Neural cell (in vitro differentiated cells): Measurements from ENCODE around the gene PEF1. TPM values are rescaled to one million over a fixed set of nuclear protein-coding genes. Genes with fewer than 3 reads are reported as not detected.

ENCODE experiments used
- H2AFZ ChIP-seq: fragments of 200-600, 300-800 bp; sonication (generic), shearing (Covaris generic); 2 replicates; pipeline ENCODE4 v1.6.0; 2014; ENCODE audit warnings: low read depth, mild to moderate bottlenecking, antibody characterized with exemption, low read length, moderate library complexity
- H3F3A ChIP-seq: fragments of 200-600 bp; shearing (Covaris generic); 2 replicates; pipeline ENCODE4 v1.6.1; 2016; ENCODE audit warnings: mild to moderate bottlenecking, moderate library complexity, mixed read lengths, antibody characterized with exemption, low read length; ENCODE audit not compliant: insufficient read depth, poor library complexity, severe bottlenecking
- H3K27ac ChIP-seq: fragments of 200-600, 300-800 bp; sonication (generic), shearing (Covaris generic); 2 replicates; pipeline ENCODE4 v1.5.1; 2014; ENCODE audit warnings: mild to moderate bottlenecking, low read length, moderate library complexity
- H3K27me3 ChIP-seq: fragments of 300-800, 200-600 bp; sonication (generic), shearing (Covaris generic); 2 replicates; pipeline ENCODE4 v1.6.0; 2014; ENCODE audit warnings: mild to moderate bottlenecking, low read depth, low read length, moderate library complexity; ENCODE audit not compliant: insufficient read depth
- H3K36me3 ChIP-seq: fragments of 300-800, 200-600 bp; sonication (generic), shearing (Covaris generic); 2 replicates; pipeline ENCODE4 v1.5.1; 2014; ENCODE audit warnings: mild to moderate bottlenecking, antibody characterized with exemption, low read length, moderate library complexity; ENCODE audit not compliant: insufficient read depth
- H3K4me2 ChIP-seq: fragments of 300-800, 200-600 bp; sonication (generic), shearing (Covaris generic); 2 replicates; pipeline ENCODE4 v1.6.0; 2014; ENCODE audit warnings: mild to moderate bottlenecking, low read length
- H3K4me3 ChIP-seq: fragments of 300-800, 200-600 bp; sonication (generic), shearing (Covaris generic); 2 replicates; pipeline ENCODE4 v1.5.1; 2014; ENCODE audit warnings: mild to moderate bottlenecking, low read length, moderate library complexity
- H3K79me2 ChIP-seq: fragments of 200-600 bp; shearing (Covaris generic); replicated peaks from 2 replicates; pipeline ENCODE4 v1.6.0; 2014; ENCODE audit warnings: mild to moderate bottlenecking, low read length, moderate library complexity; ENCODE audit not compliant: insufficient read depth
- H3K9ac ChIP-seq: fragments of 300-800, 200-600 bp; sonication (generic), shearing (Covaris generic); 2 replicates; pipeline ENCODE4 v1.6.1; 2016; ENCODE audit warnings: mild to moderate bottlenecking, low read length, mixed read lengths
- H3K9me2 ChIP-seq: fragments of 200-600 bp; shearing (Covaris generic); 2 replicates; pipeline ENCODE4 v1.6.1; 2016; ENCODE audit warnings: mild to moderate bottlenecking, low read length, mixed read lengths; ENCODE audit not compliant: insufficient read depth
- H3K9me3 ChIP-seq: fragments of 200-600, 300-800 bp; sonication (generic), shearing (Covaris generic); 2 replicates; pipeline ENCODE4 v1.6.1; 2016; ENCODE audit warnings: mild to moderate bottlenecking, mixed run types, low read length, moderate library complexity, mixed read lengths
- H4K20me1 ChIP-seq: fragments of 200-600 bp; shearing (Covaris generic); 2 replicates; pipeline ENCODE4 v1.6.1; 2016; ENCODE audit warnings: mild to moderate bottlenecking, mixed run types; ENCODE audit not compliant: insufficient read depth
- EP300 ChIP-seq: fragments of 450-650 bp; conservative IDR thresholded peaks from 2 replicates; pipeline ENCODE4 v1.6.1; 2014; ENCODE audit warnings: antibody characterized with exemption, mild to moderate bottlenecking, moderate library complexity; ENCODE audit not compliant: poor library complexity, severe bottlenecking
- EZH2 ChIP-seq: fragments of 200-600, 300-800 bp; shearing (Covaris generic), sonication (generic); IDR thresholded peaks from 2 replicates; pipeline ENCODE4 v1.6.1; 2014; ENCODE audit warnings: antibody characterized with exemption, low read length, borderline replicate concordance, mild to moderate bottlenecking; ENCODE audit not compliant: insufficient read depth, poor library complexity, severe bottlenecking
- MXI1 ChIP-seq: fragments of 450-650 bp; conservative IDR thresholded peaks from 2 replicates; pipeline ENCODE4 v1.6.1; 2014; ENCODE audit warnings: antibody characterized with exemption, mild to moderate bottlenecking; ENCODE audit not compliant: poor library complexity, severe bottlenecking
- POLR2AphosphoS5 ChIP-seq: IDR thresholded peaks from 2 replicates; pipeline ENCODE4 v1.6.1; 2012
- RAD21 ChIP-seq: fragments of 450-650 bp; conservative IDR thresholded peaks from 2 replicates; pipeline ENCODE4 v1.6.1; 2014; ENCODE audit warnings: antibody characterized with exemption, mild to moderate bottlenecking, moderate library complexity
- SMC3 ChIP-seq: fragments of 450-650 bp; conservative IDR thresholded peaks from 2 replicates; pipeline ENCODE4 v1.6.1; 2014; ENCODE audit warnings: antibody characterized with exemption, mild to moderate bottlenecking, moderate library complexity; ENCODE audit not compliant: poor library complexity
- TAF1 ChIP-seq: IDR thresholded peaks from 2 replicates; pipeline ENCODE4 v1.6.1; 2012; ENCODE audit warnings: low read depth
- polyA plus RNA-seq: library from polyadenylated mRNA; depleted of rRNA; stranded (reverse); fragments of >200 nt; gene quantifications from 2 replicates; pipeline ENCODE4 v1.2.3, GENCODE V29; 2014
- TF ChIP-seq, protein P1 (sequence below): IDR thresholded peaks from 2 replicates; pipeline ENCODE4 v1.6.1; 2012; ENCODE audit warnings: borderline replicate concordance
- TF ChIP-seq, protein P2 (sequence below): fragments of 450-650 bp; IDR thresholded peaks from 2 replicates; pipeline ENCODE4 v1.5.1; 2014; ENCODE audit warnings: antibody characterized with exemption, mild to moderate bottlenecking, moderate library complexity; ENCODE audit not compliant: poor library complexity, severe bottlenecking

The PEF1 gene
- polyA plus RNA-seq, 1 donor from 2014 or later: 48.2 TPM

DNA sequence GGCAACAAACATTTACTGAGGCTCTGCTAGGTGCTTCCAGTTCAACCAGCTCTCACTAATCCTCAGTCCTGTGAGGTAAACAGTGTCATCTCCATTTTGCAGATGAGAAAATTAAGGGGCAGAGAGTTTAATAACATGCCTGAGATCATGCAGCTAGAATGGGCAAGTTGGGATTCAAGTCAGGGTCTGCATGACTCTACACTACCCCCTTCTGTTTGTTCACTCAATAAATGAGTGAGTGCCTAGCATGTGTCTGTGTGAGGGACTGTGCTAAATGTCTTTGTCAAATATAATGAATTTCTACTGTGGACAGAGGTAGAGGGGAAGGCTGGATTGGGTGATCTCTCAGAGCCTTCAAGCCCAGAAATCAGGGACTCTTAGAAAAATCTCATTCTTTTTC lies 4.5 kb downstream of the PEF1 start:
- peaks cover 36% of the 10 kb centered on the region for H3K79me2 ChIP-seq
- no peaks in the 10 kb centered on the region for H3K9me3 ChIP-seq
- H3K36me3 ChIP-seq: no peaks in the 10 kb centered on the region
- no peak overlapping the region for H2AFZ ChIP-seq
- no peak overlapping the region for H3K4me3 ChIP-seq
- no peak for TF ChIP-seq EZH2
- TF ChIP-seq, protein P1, sequence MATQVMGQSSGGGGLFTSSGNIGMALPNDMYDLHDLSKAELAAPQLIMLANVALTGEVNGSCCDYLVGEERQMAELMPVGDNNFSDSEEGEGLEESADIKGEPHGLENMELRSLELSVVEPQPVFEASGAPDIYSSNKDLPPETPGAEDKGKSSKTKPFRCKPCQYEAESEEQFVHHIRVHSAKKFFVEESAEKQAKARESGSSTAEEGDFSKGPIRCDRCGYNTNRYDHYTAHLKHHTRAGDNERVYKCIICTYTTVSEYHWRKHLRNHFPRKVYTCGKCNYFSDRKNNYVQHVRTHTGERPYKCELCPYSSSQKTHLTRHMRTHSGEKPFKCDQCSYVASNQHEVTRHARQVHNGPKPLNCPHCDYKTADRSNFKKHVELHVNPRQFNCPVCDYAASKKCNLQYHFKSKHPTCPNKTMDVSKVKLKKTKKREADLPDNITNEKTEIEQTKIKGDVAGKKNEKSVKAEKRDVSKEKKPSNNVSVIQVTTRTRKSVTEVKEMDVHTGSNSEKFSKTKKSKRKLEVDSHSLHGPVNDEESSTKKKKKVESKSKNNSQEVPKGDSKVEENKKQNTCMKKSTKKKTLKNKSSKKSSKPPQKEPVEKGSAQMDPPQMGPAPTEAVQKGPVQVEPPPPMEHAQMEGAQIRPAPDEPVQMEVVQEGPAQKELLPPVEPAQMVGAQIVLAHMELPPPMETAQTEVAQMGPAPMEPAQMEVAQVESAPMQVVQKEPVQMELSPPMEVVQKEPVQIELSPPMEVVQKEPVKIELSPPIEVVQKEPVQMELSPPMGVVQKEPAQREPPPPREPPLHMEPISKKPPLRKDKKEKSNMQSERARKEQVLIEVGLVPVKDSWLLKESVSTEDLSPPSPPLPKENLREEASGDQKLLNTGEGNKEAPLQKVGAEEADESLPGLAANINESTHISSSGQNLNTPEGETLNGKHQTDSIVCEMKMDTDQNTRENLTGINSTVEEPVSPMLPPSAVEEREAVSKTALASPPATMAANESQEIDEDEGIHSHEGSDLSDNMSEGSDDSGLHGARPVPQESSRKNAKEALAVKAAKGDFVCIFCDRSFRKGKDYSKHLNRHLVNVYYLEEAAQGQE: no peak
- no peak for TF ChIP-seq POLR2AphosphoS5
- TF ChIP-seq MXI1: no peak
- TF ChIP-seq, protein P2, sequence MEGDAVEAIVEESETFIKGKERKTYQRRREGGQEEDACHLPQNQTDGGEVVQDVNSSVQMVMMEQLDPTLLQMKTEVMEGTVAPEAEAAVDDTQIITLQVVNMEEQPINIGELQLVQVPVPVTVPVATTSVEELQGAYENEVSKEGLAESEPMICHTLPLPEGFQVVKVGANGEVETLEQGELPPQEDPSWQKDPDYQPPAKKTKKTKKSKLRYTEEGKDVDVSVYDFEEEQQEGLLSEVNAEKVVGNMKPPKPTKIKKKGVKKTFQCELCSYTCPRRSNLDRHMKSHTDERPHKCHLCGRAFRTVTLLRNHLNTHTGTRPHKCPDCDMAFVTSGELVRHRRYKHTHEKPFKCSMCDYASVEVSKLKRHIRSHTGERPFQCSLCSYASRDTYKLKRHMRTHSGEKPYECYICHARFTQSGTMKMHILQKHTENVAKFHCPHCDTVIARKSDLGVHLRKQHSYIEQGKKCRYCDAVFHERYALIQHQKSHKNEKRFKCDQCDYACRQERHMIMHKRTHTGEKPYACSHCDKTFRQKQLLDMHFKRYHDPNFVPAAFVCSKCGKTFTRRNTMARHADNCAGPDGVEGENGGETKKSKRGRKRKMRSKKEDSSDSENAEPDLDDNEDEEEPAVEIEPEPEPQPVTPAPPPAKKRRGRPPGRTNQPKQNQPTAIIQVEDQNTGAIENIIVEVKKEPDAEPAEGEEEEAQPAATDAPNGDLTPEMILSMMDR: no peak
- TF ChIP-seq EP300: no peak
- no peak for TF ChIP-seq TAF1
- no peak for TF ChIP-seq RAD21
- no peaks in the 10 kb centered on the region for H4K20me1 ChIP-seq
- H3K9ac ChIP-seq: no peak overlapping the region
- H3K4me2 ChIP-seq: no peak overlapping the region
- H3K27me3 ChIP-seq: no peaks in the 10 kb centered on the region
- H3K27ac ChIP-seq: no peak overlapping the region
- no peaks in the 10 kb centered on the region for H3F3A ChIP-seq
- H3K9me2 ChIP-seq: no peaks in the 10 kb centered on the region

DNA sequence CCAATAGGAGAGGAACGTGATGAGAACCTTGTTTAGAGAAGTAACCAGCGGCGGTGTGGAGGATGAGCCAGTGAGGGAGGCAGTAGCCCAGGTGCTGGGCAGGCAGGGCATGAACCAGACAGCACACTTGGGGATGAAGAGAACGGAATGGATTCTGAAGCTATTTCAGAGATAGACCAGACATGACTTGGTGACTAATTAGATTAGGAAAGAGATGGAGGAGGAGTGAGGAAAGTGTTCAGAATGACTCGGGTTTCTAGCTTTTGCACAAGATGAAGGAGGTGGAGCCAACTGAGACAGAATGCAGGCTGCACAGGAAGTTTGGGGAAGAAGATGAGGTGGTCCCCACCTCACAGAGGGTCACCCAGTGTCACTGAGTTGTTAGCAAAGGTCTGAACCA lies 5.1 kb downstream of the PEF1 start:
- H3K9me2 ChIP-seq: no peaks in the 10 kb centered on the region
- H3K4me2 ChIP-seq: no peak overlapping the region
- no peaks in the 10 kb centered on the region for H3F3A ChIP-seq
- TF ChIP-seq POLR2AphosphoS5 (no peak), SMC3 (no peak), TAF1 (no peak), EZH2 (no peak), RAD21 (no peak), EP300 (no peak), MXI1 (no peak)
- TF ChIP-seq, protein P2: no peak
- TF ChIP-seq, protein P1: no peak
- H3K27me3 ChIP-seq: no peaks in the 10 kb centered on the region
- no peak overlapping the region for H3K9ac ChIP-seq
- H3K4me3 ChIP-seq: no peak overlapping the region
- no peaks in the 10 kb centered on the region for H3K36me3 ChIP-seq
- no peak overlapping the region for H2AFZ ChIP-seq
- no peaks in the 10 kb centered on the region for H4K20me1 ChIP-seq
- no peak overlapping the region for H3K27ac ChIP-seq
- peaks cover 36% of the 10 kb centered on the region for H3K79me2 ChIP-seq
- no peaks in the 10 kb centered on the region for H3K9me3 ChIP-seq
